CD4-positive, alpha-beta T cell treated with Interferon gamma for 1 hour (primary cell): ENCODE measurements around the gene BTBD9.

Experiments used
- DNase-seq: peaks from one replicate; pipeline ENCODE4 v3.0.0-alpha.2; 2020

The BTBD9 gene

DNA sequence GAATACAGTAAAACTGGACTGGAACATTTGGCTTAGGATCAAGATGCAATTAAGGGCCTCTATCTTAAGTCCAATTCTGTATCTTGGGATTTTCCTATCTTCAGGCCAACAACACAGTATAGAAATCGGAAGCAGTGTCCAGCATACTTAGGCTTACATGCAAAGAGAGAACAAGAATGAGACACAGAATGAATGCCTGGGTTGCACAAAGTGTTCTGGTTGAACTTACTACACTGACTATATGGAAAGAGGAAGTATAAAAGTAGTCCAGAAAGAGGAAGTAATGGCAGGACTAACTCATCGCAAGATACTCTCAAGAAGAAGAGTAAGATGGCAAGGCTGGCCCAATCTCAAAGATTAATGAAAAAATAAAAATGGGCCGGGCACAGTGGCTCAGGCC lies 87.6 kb downstream of the BTBD9 start:
- peak; percentile 5 for DNase-seq

DNA sequence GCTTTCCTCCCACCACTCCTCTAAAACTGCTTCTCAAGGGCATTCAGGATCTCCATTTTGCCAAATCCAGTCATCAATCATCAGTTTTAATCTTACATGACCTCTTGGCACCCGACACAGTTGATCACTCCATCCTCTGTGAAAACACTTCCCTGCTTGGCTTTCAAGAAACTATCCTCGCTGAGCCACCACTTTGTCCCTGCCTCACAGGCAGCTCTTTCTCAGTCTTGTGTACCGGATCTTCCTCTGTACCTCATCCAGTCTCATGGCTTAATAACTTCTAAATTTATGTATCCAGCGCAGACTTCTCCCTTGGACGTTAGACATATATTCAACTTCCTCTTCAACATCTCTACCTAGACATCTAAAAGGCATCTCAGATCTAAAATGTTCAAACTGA lies 89.9 kb downstream of the BTBD9 start:
- DNase-seq = no peak

DNA sequence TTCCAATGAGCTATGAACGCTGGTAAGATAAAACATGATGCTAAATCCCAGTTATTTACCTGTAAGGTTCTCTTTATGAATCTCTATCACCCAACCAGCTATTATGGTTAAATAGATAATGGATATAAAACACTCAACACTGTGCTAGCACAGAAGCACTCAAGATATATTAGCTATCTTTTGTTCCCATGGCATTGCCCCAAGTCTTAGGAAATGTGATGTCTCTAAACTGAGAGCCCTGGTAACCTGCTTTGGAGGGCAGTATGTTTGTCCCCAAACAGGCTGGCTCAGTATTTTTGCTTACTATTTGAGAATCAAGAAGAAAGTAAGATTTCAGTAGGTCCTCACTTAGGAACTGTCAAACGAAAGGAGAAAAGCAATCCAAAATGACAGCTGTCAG lies 90.5 kb downstream of the BTBD9 start:
- no peak for DNase-seq

DNA sequence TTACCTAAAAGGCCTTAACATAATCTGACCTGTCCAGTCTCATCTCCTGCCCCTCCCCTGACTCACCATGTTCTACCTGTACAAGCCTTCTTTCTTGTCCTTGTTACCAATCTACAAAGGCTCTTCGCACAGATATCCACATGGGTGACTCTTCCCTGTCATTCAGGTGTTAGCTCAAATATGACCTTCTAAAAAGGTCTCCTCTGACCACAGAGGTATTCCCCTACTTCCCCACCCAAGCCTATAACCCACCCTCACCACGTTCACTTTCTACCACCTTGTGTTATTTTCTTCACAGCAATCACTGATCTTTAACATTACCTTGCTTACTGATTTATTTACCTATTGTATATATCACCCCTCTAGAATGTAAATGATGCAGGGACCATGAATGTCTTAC lies 96.7 kb downstream of the BTBD9 start:
- DNase-seq = no peak

DNA sequence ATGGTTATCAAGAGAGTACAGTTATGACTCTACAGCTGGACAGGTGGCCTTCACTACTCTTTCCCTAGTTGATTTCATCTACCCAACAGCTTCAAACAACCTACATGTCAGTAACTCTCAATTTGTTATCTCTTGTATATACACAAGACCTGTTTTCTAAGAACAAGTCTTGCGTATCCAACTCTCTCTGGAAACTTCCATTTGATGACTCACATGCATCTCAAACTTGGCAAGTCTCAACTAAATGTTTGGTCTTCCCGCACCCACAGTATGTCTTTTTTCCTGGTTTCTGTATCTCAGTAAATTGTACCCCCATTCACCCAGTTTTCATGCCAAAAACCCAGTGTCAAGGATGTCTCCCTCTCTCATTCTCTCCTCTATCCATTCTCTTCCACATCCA lies 97.7 kb downstream of the BTBD9 start:
- DNase-seq = no peak

DNA sequence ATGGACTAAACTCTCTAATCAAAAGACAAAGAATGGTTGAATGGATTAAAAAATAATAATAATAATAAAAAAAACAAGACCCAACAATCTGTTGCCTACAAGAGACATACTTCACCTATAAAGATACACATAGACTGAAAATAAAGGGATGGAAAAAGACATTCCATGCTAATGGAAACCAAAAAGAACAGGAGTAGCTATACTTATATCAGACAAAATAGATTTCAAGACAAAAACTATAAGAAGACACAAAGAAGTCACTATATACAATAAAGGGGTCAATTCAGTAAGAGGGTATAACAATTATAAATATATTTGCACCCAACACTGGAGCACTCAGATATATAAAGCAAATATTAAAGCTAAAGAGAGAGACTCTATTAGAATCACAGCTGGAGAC lies 106.7 kb downstream of the BTBD9 start:
- DNase-seq = no peak

DNA sequence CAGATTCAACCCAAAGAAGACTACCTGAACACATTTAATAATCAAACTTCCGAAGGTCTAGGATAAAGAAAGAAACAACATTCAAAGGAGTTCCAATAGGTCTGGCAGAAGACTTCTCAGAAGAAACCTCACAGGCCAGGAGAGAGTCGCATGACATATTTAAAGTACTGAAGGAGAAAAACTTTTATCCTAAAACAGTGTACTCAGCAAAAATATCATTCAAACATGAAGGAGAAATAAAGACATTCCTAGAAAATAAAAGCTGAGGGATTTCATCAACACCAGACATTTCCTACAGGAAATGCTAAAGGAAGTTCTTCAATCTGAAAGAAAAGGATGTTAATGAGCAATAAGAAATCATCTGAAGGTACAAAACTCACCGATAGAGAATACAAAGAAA lies 108.6 kb downstream of the BTBD9 start:
- DNase-seq = no peak

DNA sequence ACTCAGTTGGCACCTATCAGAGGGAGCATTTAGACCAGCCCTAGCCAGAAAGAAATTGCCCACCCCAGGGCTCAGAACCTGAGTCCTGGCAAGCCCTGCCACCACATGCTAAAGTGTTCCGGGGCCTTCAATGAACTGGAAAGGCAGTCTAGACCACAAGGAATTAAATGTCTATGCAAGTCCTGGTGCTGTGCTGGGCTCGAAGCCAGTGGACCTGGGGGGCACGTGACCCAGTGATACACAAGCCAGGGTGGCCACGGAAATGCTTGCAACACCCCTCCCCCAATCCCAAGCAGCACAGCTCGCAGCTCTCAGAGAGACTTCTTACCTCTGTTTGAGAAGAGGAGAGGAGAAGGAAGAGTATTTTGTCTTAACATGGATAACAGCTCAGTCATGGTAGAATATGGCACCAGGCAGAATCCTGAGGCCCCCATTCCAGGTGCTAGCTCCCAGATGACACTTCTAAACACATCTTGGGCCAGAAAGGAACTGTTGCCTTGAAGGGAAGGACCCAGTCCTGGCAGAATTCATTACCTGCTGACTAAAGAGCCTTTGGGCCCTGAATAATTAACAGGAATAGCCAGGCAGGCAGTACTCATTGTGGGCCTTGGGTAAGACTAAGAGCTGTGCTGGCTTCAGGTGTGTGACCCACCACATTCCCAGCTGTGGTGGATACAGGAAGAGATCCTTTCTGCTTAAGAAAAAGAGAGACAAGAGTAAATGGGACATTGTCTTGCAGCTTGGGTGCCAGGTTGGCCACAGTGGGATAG lies 111.3 kb downstream of the BTBD9 start:
- no peak for DNase-seq

DNA sequence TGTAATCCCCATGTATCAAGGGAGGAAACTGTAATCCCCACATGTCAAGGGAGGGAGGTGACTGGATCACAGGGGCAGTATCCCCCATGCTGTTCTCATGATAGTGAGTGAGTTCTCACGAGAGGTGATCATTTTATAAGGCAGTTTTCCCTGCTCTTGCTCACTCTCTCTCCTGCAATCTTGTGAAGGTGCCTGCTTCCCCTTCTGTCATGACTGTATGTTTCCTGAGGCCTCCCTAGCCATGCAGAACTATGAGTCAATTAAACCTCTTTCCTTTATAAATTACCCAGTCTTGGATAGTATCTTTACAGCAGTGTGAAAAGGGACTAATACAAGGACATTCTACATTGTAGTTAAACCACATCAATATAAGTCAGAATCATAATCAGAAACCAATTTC lies 112.4 kb downstream of the BTBD9 start:
- DNase-seq = no peak

DNA sequence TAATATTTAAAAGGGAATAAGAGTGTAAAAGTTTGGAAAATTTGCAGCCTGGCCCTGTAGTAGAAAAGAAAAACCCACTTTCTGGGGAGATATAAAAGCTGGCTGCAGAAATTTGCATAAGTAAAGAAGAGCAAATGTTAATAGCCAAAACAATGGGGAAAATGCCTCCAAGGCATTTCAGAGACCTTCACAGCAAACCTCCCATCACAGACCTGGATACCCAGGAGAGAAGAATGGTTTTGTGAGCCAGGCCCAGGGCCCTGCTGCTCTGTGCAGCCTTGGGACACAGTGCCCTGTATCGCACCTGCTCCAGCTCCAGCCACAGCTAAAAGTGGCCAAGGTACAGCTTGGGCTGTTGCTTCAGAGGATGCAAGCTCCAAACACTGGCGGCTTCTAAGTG lies 113.8 kb downstream of the BTBD9 start:
- DNase-seq = no peak

DNA sequence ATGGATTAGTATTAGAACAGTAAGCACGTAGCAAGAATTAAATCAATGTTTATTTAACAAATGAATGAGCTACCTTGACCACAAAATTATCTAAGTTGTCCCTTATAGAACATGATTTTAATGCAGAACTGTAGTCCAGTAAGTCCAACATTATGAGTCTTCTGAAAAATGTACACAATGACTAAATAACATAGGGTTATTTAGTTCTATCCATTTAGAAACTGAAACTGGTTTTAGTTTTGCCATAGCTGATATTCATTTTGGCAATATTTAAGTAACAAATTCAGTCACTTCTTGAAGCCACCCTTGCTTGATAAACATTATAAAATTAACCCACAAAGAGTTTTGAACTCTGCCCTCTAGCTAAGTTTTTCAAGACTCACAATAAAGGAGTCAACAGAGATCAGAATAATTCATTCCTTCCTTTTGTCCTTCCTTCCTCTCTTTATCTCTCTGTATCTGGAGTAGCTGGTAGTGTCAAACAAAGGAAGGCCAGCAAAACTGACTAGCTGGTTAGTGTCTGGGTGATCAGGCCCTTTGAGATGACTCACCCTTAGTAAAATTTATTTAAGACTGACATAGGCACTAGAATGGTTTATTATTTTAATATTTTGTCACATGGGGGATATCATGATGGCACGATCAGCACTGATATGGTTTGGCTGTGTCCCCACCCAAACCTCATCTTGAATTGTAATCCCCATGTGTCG lies 115.1 kb downstream of the BTBD9 start:
- no peak for DNase-seq

DNA sequence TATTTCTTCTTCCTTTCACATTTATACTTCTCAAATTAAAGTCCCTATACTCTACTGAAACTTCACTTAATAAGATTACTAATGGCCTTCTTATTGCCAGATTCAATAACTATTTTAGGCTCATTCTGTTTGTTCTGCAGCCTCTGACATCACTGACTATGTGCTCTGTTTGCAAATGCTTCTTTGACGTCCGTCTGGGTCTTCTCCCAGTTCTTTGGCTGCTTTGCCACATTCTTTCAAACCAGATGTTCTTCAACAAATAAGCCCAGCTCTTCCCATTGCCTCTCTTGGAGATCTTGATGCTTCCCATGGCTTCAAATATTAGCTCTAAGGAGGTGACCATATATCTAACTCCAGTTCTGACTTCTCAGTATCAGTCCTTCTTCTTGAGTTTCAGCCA lies 117.4 kb downstream of the BTBD9 start:
- DNase-seq = no peak

DNA sequence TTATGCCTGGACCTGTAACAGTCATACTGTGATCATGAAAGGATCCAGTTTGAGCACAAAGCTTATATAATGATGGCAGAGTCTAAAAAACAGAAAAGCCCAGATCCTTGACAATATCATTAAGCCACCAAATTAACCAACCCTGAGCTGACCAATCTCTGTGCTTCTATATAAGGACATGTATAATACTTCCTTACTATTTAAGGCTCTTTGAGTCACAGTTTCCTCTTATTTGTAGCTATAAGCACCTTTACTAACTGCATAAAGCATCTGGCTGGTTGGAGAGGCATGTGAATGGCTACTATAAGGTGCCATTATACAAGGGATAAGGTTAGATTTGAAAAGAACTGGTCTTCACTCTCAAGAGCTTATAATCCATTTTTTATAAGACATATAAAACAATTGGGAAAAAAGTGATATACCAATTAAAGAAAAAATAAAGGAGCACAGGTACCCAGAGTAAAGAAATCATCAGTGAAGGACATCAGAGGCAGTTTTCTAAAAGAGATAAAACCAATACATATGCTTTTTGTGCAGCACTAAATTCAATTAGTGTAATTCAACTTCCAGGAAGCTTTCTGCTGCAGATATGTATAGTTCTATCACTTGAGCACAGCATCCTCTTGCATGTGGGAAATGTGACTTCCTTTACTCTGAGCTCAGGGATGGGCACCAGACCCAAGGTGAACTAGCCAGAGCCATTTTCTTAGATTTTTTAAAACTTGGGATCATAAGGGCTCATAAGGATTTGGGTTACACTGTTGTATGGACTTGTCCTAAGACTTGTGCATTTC lies 121.0 kb downstream of the BTBD9 start:
- no peak for DNase-seq

DNA sequence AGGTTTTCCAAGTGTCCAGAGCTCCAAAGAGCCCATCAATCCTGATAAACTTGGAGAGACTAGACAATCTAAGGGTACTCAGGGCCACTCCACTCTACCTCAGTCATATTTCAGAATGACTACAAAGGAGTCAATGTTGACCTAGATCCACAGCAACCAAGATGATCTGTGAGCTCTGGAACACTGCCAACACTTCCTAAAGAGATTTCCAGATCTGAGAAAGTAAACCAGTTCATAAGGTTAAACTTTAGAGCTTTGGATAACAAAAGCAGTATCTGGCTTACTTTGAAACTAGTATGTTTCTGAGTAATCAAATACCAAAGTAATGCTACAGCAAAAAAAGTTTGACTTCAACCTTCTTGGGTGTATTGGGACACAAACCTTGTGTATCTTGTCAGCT lies 122.7 kb downstream of the BTBD9 start:
- no peak for DNase-seq

DNA sequence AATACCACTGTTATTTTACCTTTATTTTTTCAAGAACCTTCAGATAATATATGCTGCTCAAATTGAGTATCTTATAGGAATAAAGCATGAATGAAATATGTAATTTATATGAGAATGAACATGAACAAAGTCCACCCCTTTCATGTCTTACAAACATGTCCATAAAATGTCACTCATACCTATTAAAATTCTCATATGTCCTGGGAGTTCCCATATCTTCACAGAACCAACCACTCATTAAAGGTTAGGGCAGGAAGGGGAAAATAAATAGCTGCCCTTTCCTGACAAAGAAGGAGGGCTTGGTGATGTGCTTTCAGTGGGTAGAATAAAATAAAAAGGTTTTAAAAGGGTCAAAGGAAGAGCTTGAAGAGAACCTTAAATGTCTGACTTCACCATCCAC lies 125.3 kb downstream of the BTBD9 start:
- DNase-seq = no peak

DNA sequence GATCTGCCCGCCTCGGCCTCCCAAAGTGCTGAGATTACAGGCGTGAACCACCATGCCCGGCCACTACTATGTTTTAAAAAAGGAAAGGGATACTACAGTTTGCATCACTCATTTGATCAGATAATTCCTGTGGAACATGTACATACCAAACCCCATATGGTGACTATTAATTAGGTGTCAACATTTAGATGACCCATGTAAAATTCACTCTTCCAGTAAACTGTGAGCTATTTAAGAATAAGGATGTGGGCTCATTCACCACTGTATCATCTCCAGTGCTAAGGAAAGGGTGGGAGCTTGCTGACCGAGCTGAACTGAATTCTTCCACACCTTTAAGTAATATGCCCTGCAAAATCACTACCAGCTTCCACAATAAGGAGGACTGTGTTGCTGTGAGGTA lies 127.5 kb downstream of the BTBD9 start:
- DNase-seq = no peak

DNA sequence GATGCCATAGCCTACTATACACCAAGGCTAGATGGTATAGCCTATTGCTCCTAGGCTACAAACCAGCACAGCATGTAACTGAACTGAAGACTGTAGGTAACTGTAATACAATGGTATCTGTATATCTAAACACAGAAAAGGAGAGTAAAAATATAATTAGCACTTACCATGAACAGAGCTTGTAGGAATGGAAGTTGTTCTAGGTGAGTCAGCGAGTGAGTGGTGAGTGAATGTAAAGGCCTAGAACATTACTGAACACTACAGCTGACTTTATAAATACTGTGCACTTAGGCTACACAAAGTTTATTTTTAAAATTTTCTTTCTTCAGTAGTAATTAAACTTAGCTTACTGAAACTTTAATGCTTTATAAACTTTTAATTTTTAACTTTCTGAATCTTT lies 129.5 kb downstream of the BTBD9 start:
- no peak for DNase-seq

DNA sequence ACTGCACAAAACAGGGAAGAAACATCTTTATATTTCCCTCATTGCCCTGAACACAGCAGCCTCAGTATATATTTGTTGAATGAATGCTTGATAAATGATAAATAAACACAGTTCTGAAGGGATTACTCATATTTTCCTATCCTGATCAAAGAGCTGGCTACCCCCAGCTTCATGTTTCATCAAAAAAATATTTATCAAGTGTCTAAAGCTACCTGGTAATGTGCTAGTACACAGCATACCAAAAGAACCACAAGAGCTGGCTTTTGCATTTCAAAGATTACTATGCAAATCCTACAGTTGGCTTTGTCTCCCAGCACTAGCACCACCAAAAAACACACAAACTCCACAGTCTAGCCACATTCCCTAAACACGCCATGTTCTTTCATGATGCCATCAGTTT lies 130.0 kb downstream of the BTBD9 start:
- DNase-seq = no peak

DNA sequence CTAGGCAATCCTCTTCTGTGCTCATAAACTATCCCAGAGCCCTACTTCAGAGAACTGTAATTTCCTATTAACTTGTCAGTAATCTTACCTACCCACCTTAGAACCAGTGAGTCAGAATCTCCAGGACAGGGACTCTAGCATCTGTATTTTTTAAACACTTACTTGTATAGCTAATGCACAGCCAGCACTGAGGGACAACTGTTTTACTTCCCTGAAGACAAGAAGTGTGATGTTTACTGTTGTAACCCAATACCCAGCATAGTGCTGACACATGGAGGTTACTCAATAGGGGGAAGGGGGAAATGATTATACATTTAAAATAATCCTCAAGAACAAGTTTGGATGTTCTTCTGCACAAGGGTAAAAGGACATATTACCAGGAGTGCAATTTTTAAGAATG lies 130.8 kb downstream of the BTBD9 start:
- DNase-seq = no peak

DNA sequence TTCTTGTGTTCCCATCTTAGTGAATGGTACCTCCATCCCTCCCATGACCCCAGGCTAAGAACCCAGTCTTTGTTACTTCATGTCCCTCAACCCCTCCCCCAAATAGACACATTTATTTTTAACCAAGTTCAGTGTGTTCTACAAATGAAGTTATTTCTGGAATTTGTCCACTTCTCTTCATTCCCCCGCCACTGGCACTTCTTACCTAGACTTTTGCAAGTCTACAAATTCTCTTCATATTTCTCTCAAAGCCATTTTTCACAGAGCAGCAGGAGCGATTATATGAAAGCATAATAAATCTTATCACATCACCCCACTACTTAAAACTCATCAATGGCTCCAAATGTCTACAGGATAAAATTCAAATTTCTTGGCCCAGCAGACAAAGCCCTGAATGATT lies 131.4 kb downstream of the BTBD9 start:
- no peak for DNase-seq

DNA sequence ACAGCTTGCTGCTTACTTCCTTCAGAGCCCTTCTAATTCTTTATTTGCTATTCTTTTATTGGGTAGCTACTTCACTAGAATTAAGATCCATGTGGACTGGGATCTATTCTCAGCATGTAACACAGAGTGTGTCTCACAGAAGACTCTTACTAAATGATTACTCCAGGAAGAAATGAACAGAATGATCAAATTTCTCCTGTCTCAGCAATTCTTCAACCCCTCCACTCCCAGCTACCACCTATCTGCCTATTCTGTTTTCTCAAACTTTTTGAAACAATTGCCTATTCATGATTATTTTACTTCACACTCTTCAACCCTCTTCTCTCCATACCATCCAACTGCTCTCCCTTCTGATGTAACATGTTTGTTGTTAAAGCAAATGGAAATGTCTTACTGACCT lies 132.6 kb downstream of the BTBD9 start:
- DNase-seq = no peak

DNA sequence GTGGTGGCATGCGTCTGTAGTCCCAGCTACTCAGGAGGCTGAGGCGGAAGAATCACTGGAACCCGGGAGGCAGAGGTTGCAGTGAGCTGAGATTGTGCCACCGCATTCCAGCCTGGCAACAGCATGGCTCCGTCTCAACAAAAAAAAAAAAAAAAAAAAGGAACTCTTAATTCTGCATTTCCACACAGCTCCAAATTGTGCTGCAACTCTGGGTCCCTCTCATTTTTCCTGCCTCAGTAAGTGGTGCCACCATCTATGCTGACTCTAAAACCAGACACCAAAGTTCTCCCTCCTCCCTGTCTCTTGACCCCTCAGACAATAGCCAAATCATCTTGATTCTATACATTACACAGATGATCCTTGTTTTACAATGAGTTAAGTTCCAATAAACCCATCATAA lies 133.9 kb downstream of the BTBD9 start:
- no peak for DNase-seq

DNA sequence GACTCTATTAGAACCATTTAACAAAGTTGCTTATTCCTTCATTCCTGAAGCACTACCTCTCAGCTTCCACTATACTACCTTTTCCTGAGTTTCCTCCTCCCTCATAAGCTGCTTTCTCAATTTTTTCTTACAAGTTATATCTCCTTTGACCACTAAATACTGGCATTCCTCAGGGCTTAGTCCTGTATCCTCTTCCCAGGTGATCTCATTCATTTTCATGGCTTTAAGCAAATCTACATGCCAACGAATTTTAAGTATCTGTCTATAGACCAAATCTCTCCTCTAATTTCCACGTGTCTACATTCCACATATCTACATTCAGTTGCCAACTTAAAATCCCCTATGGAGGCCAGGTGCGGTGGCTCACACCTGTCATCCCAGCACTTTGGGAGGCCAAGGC lies 134.7 kb downstream of the BTBD9 start:
- no peak for DNase-seq
